IPS-20b (cell line): ENCODE data around the gene CACFD1.
A peak's percentile ranks its signal among the peaks of the same experiment; 100 is the strongest.

Experiments used
- H3K27ac ChIP-seq: one replicate; pipeline ENCODE4 v1.5.1; 2013; ENCODE audit warnings: low read length
- H3K27me3 ChIP-seq: 2 replicates; pipeline ENCODE4 v1.6.1; 2013; ENCODE audit warnings: mild to moderate bottlenecking, low read length, inconsistent platforms; ENCODE audit not compliant: insufficient read depth
- H3K36me3 ChIP-seq: 2 replicates; pipeline ENCODE4 v1.6.1; 2013; ENCODE audit warnings: low read depth, mild to moderate bottlenecking, inconsistent platforms, low read length, moderate library complexity; ENCODE audit not compliant: insufficient read depth
- H3K4me1 ChIP-seq: 2 replicates; pipeline ENCODE4 v1.6.1; 2013; ENCODE audit warnings: mild to moderate bottlenecking, control low read depth, inconsistent platforms, low read length, moderate library complexity; ENCODE audit not compliant: insufficient read depth
- H3K4me3 ChIP-seq: 2 replicates; pipeline ENCODE4 v1.5.1; 2013; ENCODE audit warnings: mild to moderate bottlenecking, low read length, inconsistent platforms
- H3K9ac ChIP-seq: 2 replicates; pipeline ENCODE4 v1.6.1; 2013; ENCODE audit warnings: low read depth, mild to moderate bottlenecking, inconsistent platforms, low read length, moderate library complexity
- H3K9me3 ChIP-seq: 2 replicates; pipeline ENCODE4 v1.6.1; 2013; ENCODE audit warnings: mild to moderate bottlenecking, low read depth, low read length, inconsistent platforms; ENCODE audit not compliant: insufficient read depth

The CACFD1 gene

GRCh38 chr9:133509179-133510083, 49.7 kb downstream of the CACFD1 start:
- peaks cover 11% of the 10 kb centered on the region; the same call in 1 of the 2 replicates for H3K4me1 ChIP-seq
- H3K27ac ChIP-seq, result no peak overlapping the region
- H3K9me3 ChIP-seq, result no peaks in the 10 kb centered on the region
- H3K36me3 ChIP-seq, result no peaks in the 10 kb centered on the region
- peak overlapping the region; percentile 17; the same call in 1 of the 2 replicates for H3K4me3 ChIP-seq
- no peaks in the 10 kb centered on the region for H3K27me3 ChIP-seq
- H3K9ac ChIP-seq, result peak overlapping the region; percentile 10; the same call in 1 of the 2 replicates

GRCh38 chr9:133510926-133511505, 51.2 kb downstream of the CACFD1 start:
- Histone ChIP-seq H3K36me3 (no peaks in the 10 kb centered on the region), H3K4me1 (peaks cover 11% of the 10 kb centered on the region; the same call in 1 of the 2 replicates), H3K9ac (no peak overlapping the region), H3K4me3 (no peak overlapping the region), H3K9me3 (no peaks in the 10 kb centered on the region), H3K27ac (no peak overlapping the region), H3K27me3 (no peaks in the 10 kb centered on the region)

GRCh38 chr9:133511607-133512006, 51.8 kb downstream of the CACFD1 start:
- Histone ChIP-seq H3K4me3 (no peak overlapping the region), H3K9ac (no peak overlapping the region), H3K9me3 (no peaks in the 10 kb centered on the region), H3K27ac (no peak overlapping the region), H3K27me3 (no peaks in the 10 kb centered on the region), H3K4me1 (peaks cover 11% of the 10 kb centered on the region; the same call in 1 of the 2 replicates), H3K36me3 (no peaks in the 10 kb centered on the region)

GRCh38 chr9:133512253-133513213, 52.8 kb downstream of the CACFD1 start:
- peaks cover 11% of the 10 kb centered on the region; the same call in 1 of the 2 replicates for H3K4me1 ChIP-seq
- no peak overlapping the region for H3K27ac ChIP-seq
- H3K4me3 ChIP-seq, result no peak overlapping the region
- no peaks in the 10 kb centered on the region for H3K27me3 ChIP-seq
- H3K9me3 ChIP-seq, result no peaks in the 10 kb centered on the region
- no peak overlapping the region for H3K9ac ChIP-seq
- no peaks in the 10 kb centered on the region for H3K36me3 ChIP-seq

GRCh38 chr9:133513214-133514100, 53.7 kb downstream of the CACFD1 start:
- H3K36me3 ChIP-seq, result no peaks in the 10 kb centered on the region
- no peak overlapping the region for H3K4me3 ChIP-seq
- peaks cover 11% of the 10 kb centered on the region; the same call in 1 of the 2 replicates for H3K4me1 ChIP-seq
- no peak overlapping the region for H3K9ac ChIP-seq
- no peaks in the 10 kb centered on the region for H3K9me3 ChIP-seq
- H3K27ac ChIP-seq, result no peak overlapping the region
- no peaks in the 10 kb centered on the region for H3K27me3 ChIP-seq

GRCh38 chr9:133514460-133515239, 54.9 kb downstream of the CACFD1 start:
- H3K4me3 ChIP-seq, result no peak overlapping the region
- H3K36me3 ChIP-seq, result no peaks in the 10 kb centered on the region
- H3K9me3 ChIP-seq, result no peaks in the 10 kb centered on the region
- H3K4me1 ChIP-seq, result peaks cover 3% of the 10 kb centered on the region; the same call in 1 of the 2 replicates
- no peak overlapping the region for H3K9ac ChIP-seq
- H3K27ac ChIP-seq, result no peak overlapping the region
- no peaks in the 10 kb centered on the region for H3K27me3 ChIP-seq

- no peaks in the 10 kb centered on the region for H3K27me3 ChIP-seq
- H3K9ac ChIP-seq, result no peak overlapping the region
- H3K27ac ChIP-seq, result no peak overlapping the region
- H3K4me3 ChIP-seq, result no peak overlapping the region
- no peaks in the 10 kb centered on the region for H3K4me1 ChIP-seq
- no peaks in the 10 kb centered on the region for H3K36me3 ChIP-seq
- H3K9me3 ChIP-seq, result no peaks in the 10 kb centered on the region
Measured at GRCh38 chr9:133515240-133515610, 55.4 kb downstream of the CACFD1 start.

- no peaks in the 10 kb centered on the region for H3K4me1 ChIP-seq
- no peaks in the 10 kb centered on the region for H3K27me3 ChIP-seq
- no peaks in the 10 kb centered on the region for H3K36me3 ChIP-seq
- no peak overlapping the region for H3K9ac ChIP-seq
- no peak overlapping the region for H3K27ac ChIP-seq
- H3K9me3 ChIP-seq, result no peaks in the 10 kb centered on the region
- H3K4me3 ChIP-seq, result no peak overlapping the region
Measured at GRCh38 chr9:133515615-133516255, 56.0 kb downstream of the CACFD1 start.

GRCh38 chr9:133516256-133516960, 56.6 kb downstream of the CACFD1 start:
- no peaks in the 10 kb centered on the region for H3K9me3 ChIP-seq
- H3K27me3 ChIP-seq, result no peaks in the 10 kb centered on the region
- no peak overlapping the region for H3K27ac ChIP-seq
- no peak overlapping the region for H3K4me3 ChIP-seq
- H3K4me1 ChIP-seq, result no peaks in the 10 kb centered on the region
- no peaks in the 10 kb centered on the region for H3K36me3 ChIP-seq
- H3K9ac ChIP-seq, result no peak overlapping the region
